ENCODE data around the gene PRAMEF12. TPM values are rescaled to one million over a fixed set of nuclear protein-coding genes. Genes with fewer than 3 reads are reported as not detected.

The PRAMEF12 gene
- total RNA-seq, 1 donor from 2014 or later, result 0.54 TPM

DNA sequence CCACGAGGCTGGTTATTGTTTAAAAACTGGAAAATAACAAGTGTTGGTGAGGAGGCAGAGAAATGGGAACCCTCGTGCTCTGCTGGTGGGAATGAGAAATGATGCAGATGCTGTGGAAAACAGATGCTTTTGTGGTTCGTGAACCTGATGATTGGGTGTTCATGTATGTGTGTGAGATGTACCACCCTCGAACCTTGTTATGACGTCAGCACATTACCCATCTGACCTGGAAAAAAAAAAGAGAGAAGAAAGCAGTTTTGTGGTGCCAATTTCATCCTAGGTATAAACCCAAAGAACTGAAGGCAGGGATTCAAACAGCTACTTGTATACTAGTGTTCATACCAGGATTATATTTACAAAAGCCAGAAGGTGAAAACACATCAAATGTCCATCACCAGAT lies 33.9 kb upstream of the PRAMEF12 start:
- no peak overlapping the region for H3K4me3 Mint-ChIP-seq (ENCODE audit: unreplicated experiment)
- H3K27ac Mint-ChIP-seq (ENCODE audit: unreplicated experiment), result no peak overlapping the region
- DNase-seq, result no peak
- TF ChIP-seq, protein P1, sequence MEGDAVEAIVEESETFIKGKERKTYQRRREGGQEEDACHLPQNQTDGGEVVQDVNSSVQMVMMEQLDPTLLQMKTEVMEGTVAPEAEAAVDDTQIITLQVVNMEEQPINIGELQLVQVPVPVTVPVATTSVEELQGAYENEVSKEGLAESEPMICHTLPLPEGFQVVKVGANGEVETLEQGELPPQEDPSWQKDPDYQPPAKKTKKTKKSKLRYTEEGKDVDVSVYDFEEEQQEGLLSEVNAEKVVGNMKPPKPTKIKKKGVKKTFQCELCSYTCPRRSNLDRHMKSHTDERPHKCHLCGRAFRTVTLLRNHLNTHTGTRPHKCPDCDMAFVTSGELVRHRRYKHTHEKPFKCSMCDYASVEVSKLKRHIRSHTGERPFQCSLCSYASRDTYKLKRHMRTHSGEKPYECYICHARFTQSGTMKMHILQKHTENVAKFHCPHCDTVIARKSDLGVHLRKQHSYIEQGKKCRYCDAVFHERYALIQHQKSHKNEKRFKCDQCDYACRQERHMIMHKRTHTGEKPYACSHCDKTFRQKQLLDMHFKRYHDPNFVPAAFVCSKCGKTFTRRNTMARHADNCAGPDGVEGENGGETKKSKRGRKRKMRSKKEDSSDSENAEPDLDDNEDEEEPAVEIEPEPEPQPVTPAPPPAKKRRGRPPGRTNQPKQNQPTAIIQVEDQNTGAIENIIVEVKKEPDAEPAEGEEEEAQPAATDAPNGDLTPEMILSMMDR (IDR thresholded peaks at IDR 0.05; ENCODE audit: partially characterized antibody, unreplicated experiment), result no peak
- H3K4me1 Mint-ChIP-seq (ENCODE audit: low read depth, unreplicated experiment), result no peaks in the 10 kb centered on the region
- H3K9me3 Mint-ChIP-seq (ENCODE audit: unreplicated experiment), result peaks cover 2% of the 10 kb centered on the region
- H3K36me3 Mint-ChIP-seq (ENCODE audit: unreplicated experiment), result no peaks in the 10 kb centered on the region
- H3K27me3 Mint-ChIP-seq (ENCODE audit: unreplicated experiment), result peaks cover 3% of the 10 kb centered on the region

DNA sequence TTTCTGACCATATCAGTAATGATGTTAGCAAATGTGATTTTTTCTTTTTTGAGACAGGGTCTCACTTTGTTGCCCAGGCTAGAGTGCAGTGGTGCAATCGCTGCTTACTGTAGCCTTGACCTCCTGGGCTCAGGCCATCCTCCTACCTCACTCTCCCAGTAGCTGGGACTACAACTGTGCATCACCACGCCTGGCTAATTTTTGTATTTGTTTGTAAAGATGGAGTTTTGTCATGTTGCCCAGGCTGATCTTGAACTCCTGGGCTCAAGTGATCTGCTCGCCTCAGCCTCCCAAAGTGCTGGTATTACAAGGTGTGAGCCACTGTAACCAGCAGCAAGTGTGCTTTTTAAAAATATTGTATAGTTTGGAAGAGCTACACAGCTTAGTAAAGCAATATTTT lies 31.6 kb upstream of the PRAMEF12 start:
- Mint-ChIP-seq H3K27me3 (ENCODE audit: unreplicated experiment) (peaks cover 3% of the 10 kb centered on the region), H3K36me3 (ENCODE audit: unreplicated experiment) (no peaks in the 10 kb centered on the region), H3K9me3 (ENCODE audit: unreplicated experiment) (no peaks in the 10 kb centered on the region), H3K4me3 (ENCODE audit: unreplicated experiment) (no peak overlapping the region), H3K4me1 (ENCODE audit: low read depth, unreplicated experiment) (no peaks in the 10 kb centered on the region), H3K27ac (ENCODE audit: unreplicated experiment) (no peak overlapping the region)
- no peak for DNase-seq
- TF ChIP-seq, protein P1 (IDR thresholded peaks at IDR 0.05; ENCODE audit: partially characterized antibody, unreplicated experiment), result no peak

DNA sequence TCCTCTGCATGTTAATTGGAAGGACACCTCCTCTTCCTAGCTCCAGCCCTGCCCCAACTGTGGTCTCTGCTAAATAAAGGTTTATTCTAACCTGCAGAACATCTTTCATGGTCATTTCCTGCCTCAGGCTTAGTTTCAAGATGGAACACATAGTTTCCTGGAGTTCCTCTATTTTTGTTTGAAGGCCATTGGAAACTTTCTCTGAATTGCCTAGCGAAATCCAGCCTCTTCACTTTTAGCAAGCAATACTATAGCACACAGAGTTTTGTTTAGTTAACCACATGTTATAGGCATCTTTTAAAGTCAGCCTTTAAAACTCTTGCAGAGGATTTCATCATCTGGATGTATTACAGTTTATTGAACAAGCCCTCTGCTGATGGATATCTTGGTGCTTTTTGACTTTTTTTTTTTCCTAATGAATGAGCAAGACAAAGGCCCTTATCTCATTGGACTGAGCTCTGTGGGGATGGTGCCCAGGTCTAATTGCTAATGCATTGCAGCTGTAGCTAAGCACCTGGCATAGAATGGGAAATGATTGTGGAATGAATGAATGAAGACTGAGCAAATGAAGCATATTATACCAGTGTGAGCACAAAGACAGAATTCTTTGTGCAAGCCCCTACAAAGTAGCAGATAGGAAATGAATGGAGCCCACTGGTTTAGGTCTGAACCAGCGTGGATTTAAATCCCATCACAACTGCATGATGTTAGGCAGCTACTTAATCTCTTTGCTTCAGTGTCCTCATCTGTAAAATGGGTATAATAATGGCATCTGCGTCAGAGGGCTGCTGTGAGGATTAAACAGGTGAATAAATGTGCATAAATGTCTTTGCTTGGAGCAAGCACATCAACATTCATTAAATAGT lies 28.2 kb upstream of the PRAMEF12 start:
- peaks cover 3% of the 10 kb centered on the region for H3K27me3 Mint-ChIP-seq (ENCODE audit: unreplicated experiment)
- no peak overlapping the region for H3K27ac Mint-ChIP-seq (ENCODE audit: unreplicated experiment)
- H3K4me1 Mint-ChIP-seq (ENCODE audit: low read depth, unreplicated experiment), result no peaks in the 10 kb centered on the region
- TF ChIP-seq, protein P1 (IDR thresholded peaks at IDR 0.05; ENCODE audit: partially characterized antibody, unreplicated experiment), result no peak
- H3K9me3 Mint-ChIP-seq (ENCODE audit: unreplicated experiment), result no peaks in the 10 kb centered on the region
- peaks cover 15% of the 10 kb centered on the region for H3K36me3 Mint-ChIP-seq (ENCODE audit: unreplicated experiment)
- DNase-seq, result no peak
- no peak overlapping the region for H3K4me3 Mint-ChIP-seq (ENCODE audit: unreplicated experiment)

DNA sequence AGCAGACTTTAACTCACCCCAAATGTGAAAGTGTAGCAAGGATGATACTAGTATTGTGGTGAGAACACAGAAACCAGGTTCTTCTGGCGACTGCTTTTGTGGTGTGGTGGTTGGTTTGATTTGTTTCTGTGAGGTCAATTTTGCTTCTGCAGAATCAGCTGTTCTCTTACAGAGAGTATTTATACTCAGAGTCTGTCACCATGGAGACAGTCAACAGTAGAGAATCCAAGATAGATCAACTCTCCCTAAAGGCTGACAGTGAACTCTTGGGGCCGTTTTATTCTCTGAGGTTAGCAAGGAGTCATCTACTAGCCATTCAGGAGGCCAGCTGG lies 27.6 kb upstream of the PRAMEF12 start, which contains the start of gene CFAP107:
CFAP107 (plus strand) TSS at position 209 of the 332 bp plus-strand sequence. CDS start 231 bp downstream, outside the sequence.
- Mint-ChIP-seq H3K27me3 (ENCODE audit: unreplicated experiment) (peaks cover 3% of the 10 kb centered on the region), H3K4me3 (ENCODE audit: unreplicated experiment) (no peak within 1 kb of the TSS), H3K27ac (ENCODE audit: unreplicated experiment) (no peak within 1 kb of the TSS), H3K4me1 (ENCODE audit: low read depth, unreplicated experiment) (no peaks in the 10 kb centered on the region), H3K9me3 (ENCODE audit: unreplicated experiment) (no peaks in the 10 kb centered on the region), H3K36me3 (ENCODE audit: unreplicated experiment) (peaks cover 15% of the 10 kb centered on the region)
- TF ChIP-seq, protein P1 (IDR thresholded peaks at IDR 0.05; ENCODE audit: partially characterized antibody, unreplicated experiment), result no peak
- DNase-seq, result no peak

DNA sequence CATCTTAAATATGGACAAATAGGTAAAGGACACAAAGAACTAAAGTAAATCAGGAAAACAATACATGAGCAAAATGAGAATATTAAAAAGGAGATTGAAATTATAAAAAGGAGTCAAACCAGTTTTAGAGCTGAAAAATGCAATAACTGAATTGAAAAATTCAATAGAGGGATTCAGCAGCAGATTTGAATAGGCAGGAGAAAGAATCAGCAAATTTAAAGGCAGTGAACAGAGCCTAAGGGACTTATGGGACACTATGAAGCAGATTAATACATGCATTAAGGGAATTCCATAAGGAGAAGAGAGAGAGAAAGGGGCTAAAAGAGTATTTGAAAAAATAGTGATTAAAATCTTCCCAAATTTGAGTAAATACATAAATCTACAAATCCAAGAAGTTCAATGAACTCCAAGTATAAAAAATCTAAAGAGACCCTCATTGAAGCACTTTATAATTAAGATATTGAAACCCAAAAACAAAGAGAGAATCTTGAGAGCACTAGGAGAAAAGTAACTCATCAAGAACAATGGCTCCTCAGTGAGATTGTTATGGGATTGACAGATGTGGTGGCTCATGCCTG lies 24.7 kb upstream of the PRAMEF12 start:
- peaks cover 15% of the 10 kb centered on the region for H3K36me3 Mint-ChIP-seq (ENCODE audit: unreplicated experiment)
- TF ChIP-seq, protein P1 (IDR thresholded peaks at IDR 0.05; ENCODE audit: partially characterized antibody, unreplicated experiment), result no peak
- no peaks in the 10 kb centered on the region for H3K9me3 Mint-ChIP-seq (ENCODE audit: unreplicated experiment)
- DNase-seq, result no peak
- H3K4me3 Mint-ChIP-seq (ENCODE audit: unreplicated experiment), result no peak overlapping the region
- H3K27me3 Mint-ChIP-seq (ENCODE audit: unreplicated experiment), result no peaks in the 10 kb centered on the region
- H3K27ac Mint-ChIP-seq (ENCODE audit: unreplicated experiment), result no peak overlapping the region
- H3K4me1 Mint-ChIP-seq (ENCODE audit: low read depth, unreplicated experiment), result no peaks in the 10 kb centered on the region

All from glutamatergic neuron (in vitro differentiated cells).